Body of pancreas (tissue), 4 donors: ENCODE measurements around the gene LRRC3C.

Experiments
- POLR2A ChIP-seq, 3 donors: fragments of 450-650 bp; IDR thresholded peaks; one replicate each; pipeline ENCODE4 v1.6.1; 2016; ENCODE audit warnings: antibody characterized with exemption in 3 of 3, mild to moderate bottlenecking in 2 of 3
- TF ChIP-seq, protein P1 (sequence below), 7 experiments: fragments of 450-650 bp in 4 of 7; fragments of 200-600 bp in 3 of 7; sonication (generic) in 3 of 7; IDR thresholded peaks; one replicate each; pipeline ENCODE4 v1.5.1; 2016 to 2019; ENCODE audit warnings: antibody characterized with exemption in 7 of 7

GRCh38 chr17:39894681-39895376 lies 32.7 kb upstream of the LRRC3C start:
- TF ChIP-seq, protein P1, sequence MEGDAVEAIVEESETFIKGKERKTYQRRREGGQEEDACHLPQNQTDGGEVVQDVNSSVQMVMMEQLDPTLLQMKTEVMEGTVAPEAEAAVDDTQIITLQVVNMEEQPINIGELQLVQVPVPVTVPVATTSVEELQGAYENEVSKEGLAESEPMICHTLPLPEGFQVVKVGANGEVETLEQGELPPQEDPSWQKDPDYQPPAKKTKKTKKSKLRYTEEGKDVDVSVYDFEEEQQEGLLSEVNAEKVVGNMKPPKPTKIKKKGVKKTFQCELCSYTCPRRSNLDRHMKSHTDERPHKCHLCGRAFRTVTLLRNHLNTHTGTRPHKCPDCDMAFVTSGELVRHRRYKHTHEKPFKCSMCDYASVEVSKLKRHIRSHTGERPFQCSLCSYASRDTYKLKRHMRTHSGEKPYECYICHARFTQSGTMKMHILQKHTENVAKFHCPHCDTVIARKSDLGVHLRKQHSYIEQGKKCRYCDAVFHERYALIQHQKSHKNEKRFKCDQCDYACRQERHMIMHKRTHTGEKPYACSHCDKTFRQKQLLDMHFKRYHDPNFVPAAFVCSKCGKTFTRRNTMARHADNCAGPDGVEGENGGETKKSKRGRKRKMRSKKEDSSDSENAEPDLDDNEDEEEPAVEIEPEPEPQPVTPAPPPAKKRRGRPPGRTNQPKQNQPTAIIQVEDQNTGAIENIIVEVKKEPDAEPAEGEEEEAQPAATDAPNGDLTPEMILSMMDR (IDR thresholded peaks at IDR 0.05) = no peak
- no peak for TF ChIP-seq POLR2A (IDR thresholded peaks at IDR 0.05)
